Kidney epithelial cell (primary cell): ENCODE results near the gene DPH1. TPM values are rescaled to one million over a fixed set of nuclear protein-coding genes. Genes with fewer than 3 reads are reported as not detected.

Source experiments
- DNase-seq: peaks from one replicate; pipeline ENCODE4 v3.0.0-alpha.2; 2010; ENCODE audit warnings: low read depth
- H3K27me3 ChIP-seq: 2 replicates; pipeline ENCODE4 v1.6.0; 2011; ENCODE audit warnings: low read length; ENCODE audit not compliant: control insufficient read depth, insufficient read depth
- H3K36me3 ChIP-seq: 2 replicates; pipeline ENCODE4 v1.5.1; 2011; ENCODE audit warnings: low read length; ENCODE audit not compliant: control insufficient read depth, insufficient read depth
- H3K4me3 ChIP-seq: 2 replicates; pipeline ENCODE4 v1.5.1; 2011; ENCODE audit warnings: low read depth, mild to moderate bottlenecking, control low read depth, low read length
- CTCF ChIP-seq: IDR thresholded peaks from 2 replicates; pipeline ENCODE4 v1.5.1; 2011; ENCODE audit warnings: mild to moderate bottlenecking, moderate library complexity, low read length, control low read depth, inconsistent platforms; ENCODE audit not compliant: insufficient read depth, poor library complexity, severe bottlenecking
- total RNA-seq: library from RNA; depleted of rRNA; stranded (reverse); fragments of >200 nt; gene quantifications from 2 replicates; pipeline ENCODE4 v1.2.3, GENCODE V29; 2015

The DPH1 gene
- total RNA-seq, 1 donor from 2014 or later = 29.5 TPM

GRCh38 chr17:2064147-2064489 is 34.2 kb downstream of the DPH1 start:
- peaks cover 3% of the 10 kb centered on the region for H3K36me3 ChIP-seq
- TF ChIP-seq CTCF = no peak
- no peak for DNase-seq
- H3K4me3 ChIP-seq = no peak overlapping the region
- no peaks in the 10 kb centered on the region for H3K27me3 ChIP-seq

GRCh38 chr17:2064520-2064971 is 34.6 kb downstream of the DPH1 start:
- H3K4me3 ChIP-seq = no peak overlapping the region
- peaks cover 3% of the 10 kb centered on the region for H3K36me3 ChIP-seq
- DNase-seq = no peak

GRCh38 chr17:2064980-2065785 is 35.2 kb downstream of the DPH1 start:
- no peak overlapping the region for H3K4me3 ChIP-seq
- no peak for DNase-seq
- peak; percentile 35 for TF ChIP-seq CTCF
- H3K36me3 ChIP-seq = peaks cover 3% of the 10 kb centered on the region
- no peaks in the 10 kb centered on the region for H3K27me3 ChIP-seq

More at GRCh38 chr17:2064520-2064971, 34.6 kb downstream of the DPH1 start:
- no peak for TF ChIP-seq CTCF
- H3K27me3 ChIP-seq = no peaks in the 10 kb centered on the region

GRCh38 chr17:2065949-2066400 is 36.0 kb downstream of the DPH1 start:
- DNase-seq = no peak
- TF ChIP-seq CTCF = no peak
- Histone ChIP-seq H3K4me3 (no peak overlapping the region), H3K36me3 (peaks cover 1% of the 10 kb centered on the region), H3K27me3 (no peaks in the 10 kb centered on the region)

GRCh38 chr17:2067048-2067561 is 37.2 kb downstream of the DPH1 start:
- Histone ChIP-seq H3K36me3 (peaks cover 1% of the 10 kb centered on the region), H3K27me3 (no peaks in the 10 kb centered on the region), H3K4me3 (no peak overlapping the region)
- DNase-seq = no peak
- no peak for TF ChIP-seq CTCF
